Embryonic facial prominence (tissue), 1 donor: Measurements from ENCODE around the gene IL1RAP.

ENCODE experiments used
- DNase-seq: peaks from one replicate; pipeline ENCODE4 v3.0.0-alpha.2; 2016; ENCODE audit errors: extremely low spot score

IL1RAP gene

GRCh38 chr3:190608850-190609589 lies 95.1 kb downstream of the IL1RAP start:
- no peak for DNase-seq

GRCh38 chr3:190614226-190615059 lies 100.6 kb downstream of the IL1RAP start:
- DNase-seq = no peak

- DNase-seq = no peak
Observed at GRCh38 chr3:190615060-190615384, 101.1 kb downstream of the IL1RAP start.

GRCh38 chr3:190615607-190616006 lies 101.7 kb downstream of the IL1RAP start:
- no peak for DNase-seq

- no peak for DNase-seq
Observed at GRCh38 chr3:190616637-190617036, 102.8 kb downstream of the IL1RAP start.

- DNase-seq = no peak
Observed at GRCh38 chr3:190617185-190617584, 103.3 kb downstream of the IL1RAP start.

- DNase-seq = no peak
Observed at GRCh38 chr3:190618330-190619030, 104.6 kb downstream of the IL1RAP start.

GRCh38 chr3:190619353-190619752 lies 105.5 kb downstream of the IL1RAP start:
- DNase-seq = no peak

- no peak for DNase-seq
Observed at GRCh38 chr3:190619761-190620160, 105.9 kb downstream of the IL1RAP start.

- DNase-seq = no peak
Observed at GRCh38 chr3:190620886-190621608, 107.2 kb downstream of the IL1RAP start.

GRCh38 chr3:190621927-190622326 lies 108.0 kb downstream of the IL1RAP start:
- no peak for DNase-seq

GRCh38 chr3:190624282-190624681 lies 110.4 kb downstream of the IL1RAP start:
- DNase-seq = no peak

GRCh38 chr3:190626951-190627620 lies 113.2 kb downstream of the IL1RAP start:
- DNase-seq = no peak

GRCh38 chr3:190629088-190629487 lies 115.2 kb downstream of the IL1RAP start:
- no peak for DNase-seq

GRCh38 chr3:190631295-190631694 lies 117.4 kb downstream of the IL1RAP start:
- no peak for DNase-seq

- DNase-seq = no peak
Observed at GRCh38 chr3:190641564-190641963, 127.7 kb downstream of the IL1RAP start.

- DNase-seq = no peak
Observed at GRCh38 chr3:190642016-190642415, 128.1 kb downstream of the IL1RAP start.

- no peak for DNase-seq
Observed at GRCh38 chr3:190644035-190644434, 130.2 kb downstream of the IL1RAP start.

GRCh38 chr3:190644766-190645165 lies 130.9 kb downstream of the IL1RAP start:
- DNase-seq = no peak

- no peak for DNase-seq
Observed at GRCh38 chr3:190645932-190646460, 132.1 kb downstream of the IL1RAP start.

GRCh38 chr3:190646996-190647395 lies 133.1 kb downstream of the IL1RAP start:
- no peak for DNase-seq
